CD4-positive, alpha-beta T cell treated with Interleukin-17A for 4 hours (primary cell): ENCODE results near the gene KCNK3.

Experiments
- DNase-seq: peaks from one replicate; pipeline ENCODE4 v3.0.0-alpha.2; 2020; ENCODE audit warnings: mixed read lengths

The KCNK3 gene

DNA sequence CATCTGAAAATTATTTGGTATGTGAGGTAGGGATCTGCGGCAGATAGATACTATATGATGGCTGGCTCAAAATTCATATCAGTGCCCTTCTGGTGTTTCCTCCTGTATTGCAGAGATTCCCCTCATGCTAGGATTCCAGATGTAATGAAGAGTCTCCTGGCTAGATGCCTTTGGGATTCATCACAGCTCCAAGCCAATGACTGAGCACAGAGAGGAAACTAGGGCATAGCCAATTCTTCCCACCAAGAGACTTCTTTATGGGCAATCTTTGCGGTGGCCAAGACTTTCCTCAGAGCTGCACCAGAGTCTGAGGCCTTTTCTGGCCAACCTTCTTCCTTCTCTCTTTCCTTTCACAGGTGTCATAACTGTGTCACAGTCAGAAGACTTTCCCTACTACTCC is 25.9 kb upstream of the KCNK3 start:
- DNase-seq: no peak

DNA sequence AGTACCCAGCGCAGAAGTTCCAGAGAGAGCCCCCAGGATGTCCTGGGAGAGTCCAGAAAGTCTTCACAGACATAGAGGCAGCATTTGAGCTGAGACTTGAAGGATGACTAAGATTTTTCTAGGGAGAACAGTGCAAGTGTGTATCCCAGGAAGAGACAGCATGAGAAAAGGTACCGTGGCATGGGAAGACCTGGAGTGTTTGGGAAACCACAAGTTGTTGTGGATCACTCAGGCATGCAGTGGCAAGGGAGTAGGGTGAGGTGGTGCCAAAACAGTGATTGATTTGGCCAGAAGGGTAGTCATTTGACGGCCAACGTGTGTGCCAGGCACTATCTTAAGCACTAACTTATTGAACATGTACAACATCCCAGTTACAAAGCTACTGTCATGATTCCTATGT is 24.5 kb upstream of the KCNK3 start:
- DNase-seq: no peak

DNA sequence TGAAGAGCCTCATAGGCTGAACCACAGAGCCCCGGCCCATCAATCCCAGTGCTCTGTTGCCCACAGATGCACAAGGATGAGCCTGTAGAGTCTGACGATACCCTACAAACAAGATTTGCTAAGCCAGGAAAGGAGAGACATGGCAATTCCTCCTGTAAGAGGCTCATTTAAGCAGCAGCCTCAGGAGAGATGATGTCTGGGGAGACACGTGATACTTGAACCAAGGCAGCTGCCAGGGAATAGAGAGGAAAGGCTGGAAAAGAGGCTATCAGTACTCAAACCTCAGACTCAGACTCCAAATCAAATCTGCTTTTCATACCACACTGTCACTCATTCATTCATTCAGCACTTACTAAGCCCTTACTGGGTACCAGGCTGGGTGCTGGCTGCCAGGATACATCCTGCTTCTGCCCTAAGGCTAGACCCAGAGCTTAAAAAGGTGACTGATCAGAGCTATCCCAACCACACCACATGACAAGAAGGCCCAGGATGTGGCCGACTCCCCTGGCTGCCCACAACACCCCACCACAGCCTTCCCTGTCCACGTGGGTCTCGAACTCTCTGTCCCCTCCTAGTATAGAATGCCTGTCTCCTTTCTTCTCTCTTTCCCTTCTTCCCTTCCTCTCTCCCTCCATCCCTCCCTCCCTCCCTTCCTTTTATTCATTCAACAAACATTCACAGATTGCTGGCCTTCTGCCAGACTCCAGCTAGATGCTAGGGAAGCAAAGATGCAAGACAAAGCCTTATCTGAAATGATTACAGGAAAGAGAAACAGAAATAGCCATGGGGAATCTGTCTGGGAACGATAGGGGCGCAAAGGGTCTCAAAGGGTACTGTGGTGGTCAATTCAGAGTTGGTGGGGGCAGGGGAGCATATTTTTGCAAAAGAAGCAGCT is 23.4 kb upstream of the KCNK3 start:
- no peak for DNase-seq

DNA sequence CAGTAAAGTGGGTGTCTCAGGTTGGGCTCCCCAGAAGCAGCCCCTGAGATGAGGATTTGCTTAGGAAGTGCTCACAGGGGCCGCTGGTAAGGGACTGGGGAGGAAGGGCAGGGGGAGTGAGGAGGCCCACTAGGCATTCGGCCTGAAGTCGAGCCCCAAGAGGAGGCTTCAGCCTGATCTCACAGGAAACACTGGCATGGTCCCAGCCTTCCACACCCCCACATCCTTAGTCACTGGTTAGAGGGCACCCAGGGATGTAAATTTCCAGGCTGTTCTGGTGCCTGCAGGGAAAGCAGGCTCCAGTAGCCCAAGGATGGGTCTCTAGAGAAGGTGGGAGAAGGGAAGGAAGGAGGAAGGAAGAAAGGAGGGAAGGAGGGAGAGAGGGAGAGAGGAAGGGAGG is 22.4 kb upstream of the KCNK3 start:
- no peak for DNase-seq

DNA sequence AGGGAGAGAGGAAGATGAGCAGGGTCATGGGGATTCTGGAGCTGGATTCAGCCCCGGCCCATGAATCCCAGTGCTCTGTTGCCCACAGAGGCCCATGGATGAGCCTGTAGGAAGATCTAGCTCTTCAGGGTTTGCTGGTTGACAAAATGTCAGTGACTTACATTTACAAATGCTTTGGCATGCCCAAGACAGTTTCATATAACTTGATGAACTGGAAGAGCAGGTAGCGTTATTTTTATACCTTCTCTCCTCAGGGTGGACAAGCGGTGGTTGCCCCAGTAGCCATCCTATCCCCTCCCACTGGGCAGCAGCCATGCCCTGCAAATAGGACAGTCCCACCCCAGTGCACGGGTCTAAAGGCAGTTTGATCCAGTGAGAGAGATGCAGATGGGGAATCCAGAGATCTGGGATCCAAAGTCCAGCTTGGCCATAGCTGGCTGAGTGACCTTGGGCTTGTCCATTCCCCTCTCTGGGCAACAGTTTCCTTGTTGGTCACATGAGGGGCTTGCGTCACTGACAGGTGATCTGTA is 21.5 kb upstream of the KCNK3 start:
- DNase-seq: no peak

DNA sequence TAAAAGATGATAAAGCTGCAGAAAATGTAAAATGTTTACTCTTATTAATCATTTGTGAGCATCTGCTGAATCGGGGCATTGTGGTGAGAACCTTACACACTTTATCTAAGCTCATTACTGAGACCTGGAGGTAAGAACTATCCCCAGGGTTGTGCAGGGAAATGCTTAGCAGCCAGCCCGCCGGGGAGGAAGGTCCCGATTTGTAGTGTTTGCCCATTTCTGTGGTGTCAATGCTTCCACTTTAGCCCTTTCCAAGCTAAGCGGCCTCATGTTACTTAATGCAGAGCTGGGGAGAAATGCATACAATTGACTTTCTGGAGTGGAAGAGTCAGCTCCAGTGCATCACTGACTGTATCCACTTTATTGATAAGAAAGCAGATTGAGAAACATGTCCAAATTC is 20.8 kb upstream of the KCNK3 start:
- DNase-seq: no peak

DNA sequence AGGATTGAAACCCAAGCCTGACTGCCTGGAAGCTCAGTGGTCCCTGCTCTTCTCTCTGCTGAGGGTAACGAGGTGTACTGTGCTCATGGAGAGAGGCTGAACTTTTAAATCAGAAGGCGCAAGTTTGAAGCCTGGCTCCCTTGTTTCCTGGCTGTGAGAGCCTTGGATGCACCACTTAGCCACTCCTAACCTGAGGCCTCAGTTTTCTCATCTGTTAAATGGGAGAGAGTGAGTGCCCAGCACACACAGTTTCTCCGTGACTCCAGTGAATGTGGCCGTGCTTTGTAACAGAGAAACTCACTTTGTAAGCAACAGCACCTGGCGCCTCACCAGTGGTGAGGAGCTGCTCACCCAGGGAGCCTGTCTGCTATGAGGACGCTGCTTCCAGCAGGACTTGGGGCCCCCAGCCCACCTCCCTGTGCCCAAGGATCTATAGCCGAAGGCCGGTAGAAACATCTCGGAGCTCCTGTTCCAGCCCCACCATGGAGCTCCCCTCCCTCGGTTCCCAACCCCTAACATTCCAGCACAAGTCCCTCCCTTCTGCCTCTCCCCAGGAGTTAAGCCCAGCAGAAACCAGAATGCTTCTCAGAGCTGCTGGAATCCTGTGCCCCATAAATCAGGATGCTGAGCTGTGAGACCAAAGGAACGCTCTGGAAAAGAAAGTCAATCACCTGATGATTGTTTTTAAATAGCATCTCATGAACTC is 20.3 kb upstream of the KCNK3 start:
- DNase-seq: no peak

DNA sequence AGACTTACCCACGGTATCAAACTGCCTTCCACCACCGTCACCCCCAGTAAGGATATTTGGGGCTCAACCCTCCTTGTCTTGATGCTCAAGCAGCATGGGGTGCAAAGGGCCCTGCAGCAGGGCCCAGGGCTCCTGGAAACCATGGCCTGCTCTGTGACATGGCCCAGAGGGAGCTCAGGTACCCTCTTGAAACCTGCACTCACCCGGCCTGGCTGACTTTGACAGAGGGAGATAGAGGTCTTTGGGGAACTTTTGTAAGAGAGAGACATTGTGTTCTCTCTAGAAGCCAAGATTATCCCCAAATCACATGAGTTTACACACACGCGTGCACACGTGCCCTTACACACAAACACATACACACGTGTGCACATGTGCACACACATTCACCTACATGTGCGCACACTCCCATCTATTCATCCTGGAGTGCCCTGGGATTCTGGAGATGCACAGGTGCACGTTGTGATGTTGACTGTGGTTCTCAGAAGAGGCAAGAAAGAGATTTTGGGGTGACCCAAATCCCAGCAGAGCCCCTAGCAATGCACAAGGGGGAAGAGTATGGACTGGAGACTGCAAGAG is 19.6 kb upstream of the KCNK3 start:
- no peak for DNase-seq

DNA sequence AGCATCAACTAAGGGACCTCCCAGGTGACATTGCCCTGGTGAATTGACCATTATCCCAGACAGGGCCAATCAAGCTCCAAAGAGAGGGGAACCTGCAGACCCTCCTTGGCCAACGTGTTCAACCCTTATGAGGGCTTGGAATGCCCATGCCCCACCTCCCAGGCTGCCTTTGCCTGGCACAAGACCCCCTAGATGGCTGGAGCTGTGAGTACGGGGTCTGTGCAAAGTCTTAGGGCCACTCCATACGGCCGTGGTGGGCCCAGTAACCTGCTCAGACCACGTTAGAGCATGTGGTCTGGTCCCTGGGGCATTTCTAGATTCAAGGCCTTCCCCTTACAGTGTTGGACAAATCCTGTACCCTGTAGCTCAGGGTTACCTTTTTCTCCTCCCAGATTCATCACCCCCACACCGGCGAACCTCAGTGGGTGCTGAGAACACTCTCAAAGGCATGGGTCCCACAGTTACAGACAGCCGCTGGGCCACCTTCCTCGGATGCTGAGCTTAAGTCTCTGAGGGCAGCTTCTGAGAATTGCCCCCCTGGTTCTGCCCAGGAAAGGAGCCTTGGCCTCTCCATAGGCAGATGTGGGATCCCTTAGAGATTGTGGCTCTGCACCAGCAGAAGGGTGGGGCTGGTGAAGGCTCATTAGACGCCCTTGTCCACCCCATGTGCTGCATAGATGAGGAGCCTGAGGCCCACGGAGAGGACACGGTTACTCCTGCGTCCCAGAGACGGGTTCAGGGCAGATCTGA is 18.3 kb upstream of the KCNK3 start:
- DNase-seq: no peak

DNA sequence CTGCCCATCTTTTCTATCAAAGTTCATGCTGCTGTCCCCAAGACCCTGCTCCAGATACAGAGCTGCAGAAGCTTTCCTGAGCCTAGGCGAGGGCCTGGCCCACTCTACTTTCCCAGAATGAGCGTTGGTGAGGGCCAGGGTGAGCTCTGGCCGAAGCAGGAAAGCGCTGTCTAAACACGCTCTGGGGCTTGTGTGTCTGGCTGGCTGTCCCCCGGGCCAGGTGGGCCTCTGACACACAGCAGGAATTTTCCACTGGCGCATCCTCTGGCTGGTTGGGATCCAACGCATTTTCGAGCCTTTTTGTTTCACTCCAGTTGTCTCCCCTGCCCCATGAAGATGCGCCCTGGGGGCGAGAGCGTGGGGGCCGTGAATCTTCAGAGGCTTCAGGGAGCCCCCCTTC is 17.8 kb upstream of the KCNK3 start:
- no peak for DNase-seq

DNA sequence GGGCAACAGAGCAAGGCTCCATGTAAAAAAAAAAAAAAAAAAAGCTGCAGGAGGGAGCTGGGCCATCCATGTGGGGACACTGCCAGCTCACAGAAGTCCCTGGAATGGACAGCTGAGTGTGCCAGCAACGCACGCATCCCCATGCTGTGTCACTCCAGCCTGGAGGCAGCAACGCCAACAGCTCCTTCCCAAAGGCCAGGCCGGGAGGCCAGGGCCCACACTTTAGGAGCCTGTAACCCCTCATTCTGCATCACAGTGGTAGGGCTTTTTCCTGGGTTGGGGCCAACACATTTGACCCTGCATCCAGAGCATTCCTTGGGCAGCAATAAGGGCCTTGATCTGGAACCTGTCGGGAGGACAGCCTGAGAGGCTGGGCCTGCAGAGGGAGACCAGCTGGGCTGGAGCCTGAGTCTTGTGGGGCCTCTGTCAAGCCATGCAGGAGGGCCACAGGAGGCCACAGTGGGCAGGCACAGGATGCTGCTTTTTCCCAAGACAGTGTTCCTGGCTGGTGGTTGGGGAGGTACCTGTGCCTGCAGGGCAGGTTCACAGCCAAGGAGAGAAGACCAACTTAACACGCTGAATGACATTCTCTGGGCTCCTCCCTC is 16.8 kb upstream of the KCNK3 start:
- DNase-seq: no peak

DNA sequence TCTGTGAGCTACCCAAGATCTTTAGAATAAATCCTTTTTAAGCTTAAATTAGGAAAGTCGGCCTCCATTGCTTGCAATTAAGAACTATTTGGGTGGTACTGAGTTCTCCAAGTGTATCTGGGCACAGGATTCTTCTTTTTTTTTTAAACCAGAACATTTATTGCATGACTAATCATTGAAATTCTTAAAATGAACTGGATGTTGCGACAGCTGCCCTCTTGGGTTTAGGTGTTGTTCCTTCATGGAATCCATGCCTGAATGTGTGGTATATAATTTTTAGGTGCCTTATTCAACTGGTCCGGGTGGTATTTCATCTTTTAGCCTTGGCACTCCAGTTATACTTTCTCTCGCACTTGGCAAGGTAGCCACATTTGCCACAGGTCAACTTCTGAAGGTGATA is 14.5 kb upstream of the KCNK3 start:
- no peak for DNase-seq

DNA sequence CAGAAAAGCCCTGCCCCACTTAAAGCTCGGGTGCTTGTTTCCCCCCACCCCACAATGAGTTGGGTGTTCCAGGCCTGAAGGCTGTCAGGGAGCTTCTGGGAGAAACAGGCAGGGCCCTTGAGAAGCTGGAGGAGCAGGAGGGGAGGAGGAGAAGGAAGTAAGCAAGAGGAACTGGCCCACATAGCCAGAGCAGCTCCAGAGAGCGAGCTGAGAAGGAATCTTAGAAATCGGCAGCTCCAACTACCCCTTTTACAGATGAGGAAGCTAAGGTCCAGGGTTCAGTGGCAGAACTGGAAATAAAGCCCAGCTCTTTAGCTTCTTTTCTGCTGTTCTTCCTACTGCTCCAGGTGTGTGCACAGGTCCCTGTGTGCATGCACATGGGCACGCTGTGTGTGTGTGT is 12.7 kb upstream of the KCNK3 start:
- DNase-seq: no peak

DNA sequence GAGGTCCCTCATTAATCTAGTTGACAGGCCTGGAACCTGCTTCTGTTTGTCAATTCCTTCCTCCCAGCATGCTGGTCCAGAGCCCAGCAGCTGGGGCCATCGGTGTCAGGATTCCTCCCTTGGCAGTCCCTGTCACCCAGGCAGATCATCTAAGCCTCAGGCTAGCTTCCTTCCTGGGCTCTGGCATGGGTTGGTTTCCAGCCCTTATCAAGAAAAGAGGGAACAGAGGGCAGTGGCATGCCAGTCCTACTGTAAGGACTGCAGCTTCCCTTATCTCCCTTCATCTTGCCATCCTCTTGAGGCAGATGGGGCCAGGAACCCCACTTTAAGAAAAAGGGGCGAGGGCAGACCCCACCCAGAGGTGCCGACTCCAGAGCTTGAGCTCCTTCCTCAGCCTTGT is 10.9 kb upstream of the KCNK3 start:
- DNase-seq: no peak

DNA sequence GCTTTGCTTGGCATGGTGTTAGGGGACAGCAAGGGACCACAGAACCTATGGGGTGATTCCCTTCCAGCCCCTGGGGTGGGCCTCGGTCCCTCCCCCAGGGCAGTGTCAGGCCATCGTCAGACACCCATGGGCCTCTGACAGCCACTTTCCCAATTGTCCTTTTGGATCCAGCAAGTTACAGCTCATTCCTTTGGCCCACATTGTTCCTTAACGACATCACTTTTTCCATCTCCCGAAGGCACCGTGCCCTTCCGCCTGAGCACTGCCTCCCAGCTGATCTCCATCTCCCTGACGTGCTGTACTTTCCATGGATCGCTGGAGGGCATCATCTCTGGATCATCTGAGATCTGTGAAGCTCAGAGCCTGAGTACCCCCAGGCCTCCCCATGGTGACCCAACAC is 10.4 kb upstream of the KCNK3 start:
- no peak for DNase-seq

DNA sequence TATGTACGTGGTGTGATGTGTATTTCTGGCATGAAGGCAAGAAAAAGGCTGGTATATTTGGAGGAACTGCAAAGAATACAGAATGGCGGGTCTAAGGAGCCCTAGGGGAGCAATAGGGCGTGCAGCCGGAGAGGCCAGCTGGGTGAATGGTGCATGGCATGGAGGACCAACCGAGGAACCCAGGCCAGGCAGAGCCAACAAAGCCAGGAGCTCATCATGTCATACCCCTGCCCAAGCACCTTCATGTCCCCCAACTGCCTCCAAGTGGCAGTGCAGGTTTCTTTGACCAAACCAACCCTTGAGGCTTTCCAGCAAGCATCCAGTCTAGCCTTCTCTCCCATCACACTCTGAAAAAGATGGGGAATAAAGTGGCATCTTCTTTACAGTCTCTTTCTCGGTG is 8.9 kb upstream of the KCNK3 start:
- no peak for DNase-seq

DNA sequence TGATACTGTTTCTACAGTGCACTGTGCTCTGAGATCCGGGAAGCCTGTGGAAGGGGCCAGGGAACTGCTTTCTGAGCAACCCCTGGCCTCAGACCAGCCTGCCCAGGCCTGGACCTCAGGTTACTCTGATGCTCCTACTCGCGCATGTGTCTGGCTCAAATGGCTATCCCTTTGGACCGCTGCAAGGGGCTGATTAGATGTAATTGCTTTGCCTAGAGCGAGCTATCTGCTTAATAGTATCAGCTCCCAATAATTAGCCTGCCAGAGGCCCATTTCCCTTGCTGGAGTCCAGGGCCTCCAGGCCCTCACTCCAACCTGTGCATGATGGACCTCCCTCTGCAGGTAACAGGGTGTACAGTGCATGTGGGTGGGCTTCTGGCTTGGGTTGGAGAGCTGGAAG is 7.2 kb upstream of the KCNK3 start:
- no peak for DNase-seq

DNA sequence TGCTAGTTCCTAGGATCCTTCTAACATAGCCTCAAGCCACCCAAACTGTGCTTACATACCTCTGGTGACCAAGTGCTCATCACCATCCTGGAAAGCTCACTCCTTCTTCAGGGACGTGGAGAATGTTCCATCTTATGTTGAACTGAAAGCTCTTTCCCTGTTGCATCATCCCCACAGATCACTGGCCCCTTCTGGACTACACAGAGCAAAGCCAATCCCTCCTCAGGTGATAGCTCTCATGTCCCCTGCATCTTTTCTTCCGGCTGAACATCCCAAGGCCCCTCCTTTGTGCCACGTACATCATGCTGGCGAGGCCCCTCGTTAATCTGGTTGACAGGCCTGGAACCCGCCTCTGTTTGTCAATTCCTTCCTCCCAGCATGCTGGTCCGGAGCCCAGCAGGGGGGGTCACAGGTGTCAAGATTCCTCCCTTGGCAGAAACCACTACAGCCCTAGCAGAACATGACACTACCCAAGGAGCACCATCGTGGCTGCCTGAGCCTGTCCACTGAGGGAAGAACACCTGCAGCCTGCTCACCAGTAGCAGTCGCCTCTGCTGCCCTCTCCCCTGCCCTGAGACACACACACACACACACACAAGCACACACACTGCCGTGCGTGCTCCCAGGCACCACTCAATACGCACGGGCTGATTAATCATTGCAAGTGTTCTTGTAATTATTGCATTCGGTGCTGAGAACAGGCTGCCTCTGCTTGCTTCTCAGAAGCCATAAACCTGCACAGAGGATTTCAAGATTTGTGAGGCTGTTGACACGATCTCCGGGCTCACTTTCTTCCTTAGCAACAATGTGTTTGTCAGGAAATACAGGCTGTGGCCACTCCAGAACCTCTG is 6.3 kb upstream of the KCNK3 start:
- DNase-seq: no peak

DNA sequence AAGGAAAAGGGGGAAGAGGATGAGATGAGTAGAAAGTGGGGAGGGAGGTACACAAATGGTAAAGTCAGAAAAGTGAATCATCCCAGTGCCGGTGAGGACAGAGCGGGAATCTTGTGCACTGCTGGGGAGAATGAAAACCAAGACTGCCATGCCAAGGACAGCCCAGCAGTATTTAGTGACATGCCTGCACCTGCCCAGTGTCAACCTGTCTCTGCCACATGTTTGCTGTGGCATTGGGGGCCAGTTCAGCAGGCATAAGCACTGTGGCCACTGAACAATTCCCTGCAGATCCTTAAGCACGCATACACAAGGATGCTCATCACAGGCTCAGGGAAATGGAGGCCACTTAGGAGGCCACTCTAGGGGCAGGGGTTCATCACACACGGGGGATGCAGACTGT is 5.2 kb upstream of the KCNK3 start:
- DNase-seq: no peak

DNA sequence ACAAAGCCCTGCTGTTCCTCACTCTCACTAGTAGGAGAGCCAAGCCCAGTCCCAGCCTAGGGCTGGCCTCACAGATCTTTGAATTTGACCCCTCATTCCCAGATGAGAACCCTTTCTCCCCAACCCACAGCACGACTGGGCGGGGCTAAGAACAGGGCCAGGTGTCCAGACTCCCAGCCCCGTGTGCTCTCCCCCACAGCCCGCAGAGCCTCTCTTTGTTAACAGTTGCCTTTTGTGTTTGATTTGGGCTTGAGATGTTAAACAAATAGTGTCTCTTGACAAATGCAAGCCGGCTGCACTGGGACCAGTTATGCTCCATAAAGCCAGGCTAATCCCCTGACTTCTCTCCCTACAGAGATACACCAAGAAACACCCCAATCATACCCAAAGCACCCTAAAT is 4.7 kb upstream of the KCNK3 start:
- no peak for DNase-seq

DNA sequence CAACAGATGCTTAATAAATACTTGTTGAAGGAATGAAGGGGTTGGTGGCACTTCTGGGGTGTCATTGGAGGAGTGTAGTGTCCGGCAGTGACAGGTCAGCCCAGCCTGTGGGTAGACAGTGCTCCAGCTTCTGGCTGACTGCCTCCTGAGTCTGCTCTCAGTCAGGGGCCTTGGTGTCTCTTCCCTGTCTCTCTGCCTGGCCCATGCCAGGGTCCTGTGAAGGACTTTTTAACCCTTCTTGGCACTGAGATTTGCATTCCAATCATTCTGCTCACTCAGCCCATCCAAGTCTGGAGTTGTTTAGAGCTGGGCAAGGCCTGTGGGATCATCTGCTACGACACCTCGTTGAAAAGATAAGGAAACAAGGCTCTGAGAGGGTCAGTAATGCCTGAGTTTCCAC is 1.4 kb upstream of the KCNK3 start:
- no peak for DNase-seq

DNA sequence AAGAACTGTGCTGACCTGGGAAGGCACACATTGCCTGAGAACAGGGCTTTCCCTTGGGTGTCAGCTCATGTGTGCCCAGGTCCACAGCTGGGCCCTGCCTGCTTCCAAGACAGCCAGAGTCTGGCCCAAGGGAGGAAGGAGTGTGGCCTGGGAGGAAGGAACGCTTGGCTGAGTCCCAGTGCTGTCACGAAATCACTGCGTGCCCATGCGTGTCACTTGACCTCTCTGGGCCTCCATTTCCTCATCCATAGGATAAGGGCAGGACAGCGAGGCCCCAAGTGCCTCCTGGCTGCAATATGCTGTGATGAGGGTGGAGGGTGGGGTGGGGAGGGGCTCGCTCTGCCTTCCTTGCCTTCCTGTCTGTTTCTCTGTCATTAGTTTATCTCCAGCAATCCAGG is 642 bp upstream of the KCNK3 start:
- no peak for DNase-seq
